H1 (cell line): ENCODE measurements around the gene RAET1G. TPM values are rescaled to one million over a fixed set of nuclear protein-coding genes. Genes with fewer than 3 reads are reported as not detected.
A peak's percentile ranks its signal among the peaks of the same experiment; 100 is the strongest.

ENCODE experiments used
- CTCF ChIA-PET: fragments of 300-600 bp; sonication (Branson Sonifier 250); formaldehyde crosslinking; loops from one replicate; lab custom pipeline; 2021; ENCODE audit not compliant: partially characterized antibody; lab: Charles Lee
- POLR2A ChIA-PET: fragments of 300-600 bp; sonication (Branson Sonifier 250); formaldehyde crosslinking; loops from one replicate; lab custom pipeline; 2021; ENCODE audit warnings: inconsistent platforms; ENCODE audit not compliant: partially characterized antibody; lab: Charles Lee
- DNase-seq, 2 experiments: peaks; one replicate each; pipeline versions ENCODE4 v3.0.0 to v3.0.0-alpha.2; 2010 to 2022; ENCODE audit warnings: low spot score in 2 of 2, low read depth in 1 of 2, mixed read lengths in 1 of 2
- FAIRE-seq: peaks from 2 replicates; lab custom pipeline; 2011; peaks lifted over from hg19 to GRCh38; lab: Jason Lieb, UNC
- H2AFZ ChIP-seq: 2 replicates; pipeline ENCODE4 v1.8.1; 2012; ENCODE audit warnings: low read length, inconsistent platforms
- H2AK5ac ChIP-seq: 2 replicates; pipeline ENCODE4 v1.6.1; 2013; ENCODE audit warnings: low read depth, low read length
- H2BK120ac ChIP-seq: replicated peaks from 2 replicates; pipeline ENCODE3; 2013; ENCODE audit warnings: low read depth, low read length, inconsistent platforms
- H2BK12ac ChIP-seq: 2 replicates; pipeline ENCODE4 v1.6.1; 2013; ENCODE audit warnings: low read depth, low read length
- H2BK15ac ChIP-seq: 2 replicates; pipeline ENCODE4 v1.6.1; 2013; ENCODE audit warnings: low read length
- H2BK20ac ChIP-seq: 2 replicates; pipeline ENCODE4 v1.6.1; 2013; ENCODE audit warnings: low read length
- H2BK5ac ChIP-seq: 2 replicates; pipeline ENCODE4 v1.6.1; 2013; ENCODE audit warnings: low read depth, low read length
- H3K14ac ChIP-seq: 2 replicates; pipeline ENCODE4 v1.6.1; 2013; ENCODE audit warnings: inconsistent platforms; ENCODE audit not compliant: insufficient read length
- H3K18ac ChIP-seq: 2 replicates; pipeline ENCODE4 v1.6.1; 2013; ENCODE audit warnings: low read length; ENCODE audit errors: extremely low read depth
- H3K23ac ChIP-seq: 2 replicates; pipeline ENCODE4 v1.6.1; 2013; ENCODE audit warnings: inconsistent platforms; ENCODE audit not compliant: insufficient read length
- H3K23me2 ChIP-seq: 2 replicates; pipeline ENCODE4 v1.6.1; 2013; ENCODE audit warnings: low read depth, low read length
- H3K27ac ChIP-seq: 2 replicates; pipeline ENCODE4 v1.6.1; 2011; ENCODE audit warnings: low read depth, low read length, inconsistent platforms
- H3K27me3 ChIP-seq, 4 experiments: replicated peaks in 1 of 4; 1 replicate in 1 of 4; 2 replicates in 3 of 4; pipeline versions ENCODE4 v1.6.1 to v1.8.1; 2011 to 2013; ENCODE audit warnings: low read length in 3 of 4, mild to moderate bottlenecking in 3 of 4, inconsistent platforms in 2 of 4, mixed read lengths in 2 of 4, moderate library complexity in 1 of 4; ENCODE audit not compliant: control insufficient read depth in 3 of 4, insufficient read depth in 3 of 4; ENCODE audit errors: extremely low read depth in 1 of 4
- H3K36me3 ChIP-seq, 4 experiments: 2 replicates each; pipeline versions ENCODE4 v1.6.1 to v1.8.1; 2011 to 2013; ENCODE audit warnings: mild to moderate bottlenecking in 4 of 4, low read length in 3 of 4, moderate library complexity in 2 of 4, control low read depth in 1 of 4, inconsistent platforms in 1 of 4; ENCODE audit not compliant: insufficient read depth in 4 of 4, control insufficient read depth in 2 of 4
- H3K4ac ChIP-seq: replicated peaks from 2 replicates; pipeline ENCODE3; 2013; ENCODE audit warnings: low read length, low read depth, mixed read lengths, inconsistent platforms; ENCODE audit not compliant: insufficient read length
- H3K4me1 ChIP-seq, 4 experiments: replicated peaks in 1 of 4; 1 replicate in 1 of 4; 2 replicates in 3 of 4; pipeline versions ENCODE4 v1.6.1 to v1.8.1; 2011 to 2013; ENCODE audit warnings: low read length in 3 of 4, inconsistent platforms in 2 of 4, mixed read lengths in 1 of 4; ENCODE audit not compliant: insufficient read depth in 4 of 4, control insufficient read depth in 3 of 4
- H3K4me2 ChIP-seq, 2 experiments: 2 replicates each; pipeline versions ENCODE4 v1.6.1 to v1.8.1; 2011 to 2013; ENCODE audit warnings: low read depth in 2 of 2, low read length in 2 of 2, control low read depth in 1 of 2, inconsistent platforms in 1 of 2, mild to moderate bottlenecking in 1 of 2; ENCODE audit not compliant: insufficient read depth in 1 of 2
- H3K4me3 ChIP-seq, 4 experiments: fragments of 200-600, 300-600 bp in 1 of 4; sonication (generic), shearing (Covaris generic), sonication (Bioruptor Twin) in 1 of 4; 2 replicates each; pipeline versions ENCODE4 v1.5.1 to v1.8.1; 2011 to 2016; ENCODE audit warnings: low read length in 4 of 4, low read depth in 3 of 4, control low read depth in 2 of 4, inconsistent platforms in 2 of 4, mild to moderate bottlenecking in 2 of 4, mixed read lengths in 1 of 4, moderate library complexity in 1 of 4; ENCODE audit not compliant: insufficient read depth in 2 of 4; ENCODE audit errors: extremely low read depth in 1 of 4
- H3K56ac ChIP-seq: replicated peaks from 2 replicates; pipeline ENCODE3; 2013; ENCODE audit warnings: low read depth, mild to moderate bottlenecking, mixed read lengths, low read length, inconsistent platforms; ENCODE audit not compliant: insufficient read length
- H3K79me1 ChIP-seq: 2 replicates; pipeline ENCODE4 v1.6.1; 2013; ENCODE audit warnings: low read depth, low read length, control low read depth
- H3K79me2 ChIP-seq, 2 experiments: 2 replicates each; pipeline versions ENCODE4 v1.6.1 to v1.8.1; 2012 to 2013; ENCODE audit warnings: low read length in 2 of 2, mild to moderate bottlenecking in 2 of 2, inconsistent platforms in 1 of 2; ENCODE audit not compliant: insufficient read depth in 2 of 2, control insufficient read depth in 1 of 2
- H3K9ac ChIP-seq, 4 experiments: replicated peaks in 1 of 4; 1 replicate in 1 of 4; 2 replicates in 3 of 4; pipeline versions ENCODE4 v1.6.1 to v1.8.1; 2011 to 2013; ENCODE audit warnings: low read depth in 3 of 4, low read length in 3 of 4, control low read depth in 2 of 4, mild to moderate bottlenecking in 2 of 4, moderate library complexity in 2 of 4, inconsistent platforms in 1 of 4; ENCODE audit errors: extremely low read depth in 1 of 4
- H3K9me3 ChIP-seq, 2 experiments: 2 replicates each; pipeline versions ENCODE4 v1.6.1 to v1.8.1; 2012 to 2013; ENCODE audit warnings: mild to moderate bottlenecking in 2 of 2, moderate library complexity in 2 of 2, control low read depth in 1 of 2, inconsistent platforms in 1 of 2, low read depth in 1 of 2, low read length in 1 of 2, mixed read lengths in 1 of 2; ENCODE audit not compliant: insufficient read depth in 2 of 2
- H4K20me1 ChIP-seq, 2 experiments: replicated peaks in 1 of 2; 2 replicates each; pipeline versions ENCODE3 to v1.8.1; 2011 to 2013; ENCODE audit warnings: inconsistent platforms in 2 of 2, low read length in 2 of 2, mild to moderate bottlenecking in 1 of 2; ENCODE audit not compliant: insufficient read depth in 2 of 2, control insufficient read depth in 1 of 2
- H4K5ac ChIP-seq: 2 replicates; pipeline ENCODE4 v1.6.1; 2013; ENCODE audit warnings: low read length, low read depth, mixed read lengths, inconsistent platforms; ENCODE audit not compliant: insufficient read length
- H4K8ac ChIP-seq: 2 replicates; pipeline ENCODE4 v1.8.0; 2013; ENCODE audit warnings: mild to moderate bottlenecking, moderate library complexity, low read length, inconsistent platforms; ENCODE audit not compliant: insufficient read depth; ENCODE audit errors: extremely low read depth
- H4K91ac ChIP-seq: replicated peaks from 2 replicates; pipeline ENCODE3; 2013; ENCODE audit warnings: low read length, mixed read lengths, inconsistent platforms; ENCODE audit not compliant: insufficient read length
- BCL11A ChIP-seq, 2 experiments: IDR thresholded peaks; one replicate each; pipeline ENCODE4 v1.6.1; 2011; ENCODE audit warnings: low read depth in 2 of 2, low read length in 2 of 2, mild to moderate bottlenecking in 2 of 2
- BRCA1 ChIP-seq: IDR thresholded peaks from 2 replicates; pipeline ENCODE4 v1.6.1; 2012; ENCODE audit warnings: low read depth, low read length, improper control_type of control experiment
- CBX5 ChIP-seq: fragments of 300-800, 300-1000 bp; sonication (generic); IDR thresholded peaks from 2 replicates; pipeline ENCODE4 v1.7.1; 2016; ENCODE audit warnings: antibody characterized with exemption, low read length, low read depth
- JUN ChIP-seq: IDR thresholded peaks from 2 replicates; pipeline ENCODE4 v1.6.1; 2011; ENCODE audit warnings: low read depth, mild to moderate bottlenecking, improper control_type of control experiment, low read length
- KDM4A ChIP-seq: IDR thresholded peaks from one replicate; pipeline ENCODE4 v1.7.1; 2012; ENCODE audit warnings: low read depth, mild to moderate bottlenecking, moderate library complexity, low read length, inconsistent platforms; ENCODE audit not compliant: severe bottlenecking
- RXRA ChIP-seq: IDR thresholded peaks from 2 replicates; pipeline ENCODE4 v1.6.1; 2011; ENCODE audit warnings: low read depth, mild to moderate bottlenecking, low read length, moderate library complexity; ENCODE audit not compliant: insufficient read depth
- SIX5 ChIP-seq: IDR thresholded peaks from 2 replicates; pipeline ENCODE4 v1.6.1; 2011; ENCODE audit warnings: mild to moderate bottlenecking, low read depth, low read length
- SP4 ChIP-seq: IDR thresholded peaks from 2 replicates; pipeline ENCODE4 v1.6.1; 2012; ENCODE audit warnings: low read length, inconsistent platforms
- TCF12 ChIP-seq: IDR thresholded peaks from 2 replicates; pipeline ENCODE4 v1.6.1; 2011; ENCODE audit warnings: low read depth, mild to moderate bottlenecking, low read length
- WGBS, 2 experiments: shearing (Covaris generic) in 1 of 2; methylation state at CpG; one replicate each; pipeline versions ENCODE4 v1.1.6 to v1.1.7; 2013 to 2015; ENCODE audit warnings: low lambda C conversion rate in 2 of 2, mixed read lengths in 2 of 2, inconsistent platforms in 1 of 2, low coverage in 1 of 2, missing lambda C conversion rate in 1 of 2; ENCODE audit not compliant: insufficient replicate concordance in 2 of 2, insufficient coverage in 1 of 2, insufficient read length in 1 of 2; ENCODE audit errors: extremely low coverage in 1 of 2, missing lambda C conversion rate in 1 of 2; 5-methylcytosine and 5-hydroxymethylcytosine counted together
- polyA plus RNA-seq, 7 experiments: library from polyadenylated mRNA; depleted of rRNA in 3 of 7; stranded (reverse) in 5 of 7; unstranded in 2 of 7; fragments of >200 nt in 5 of 7; fragments of 200-250 nt in 2 of 7; gene quantifications; 1 replicate in 5 of 7; 2 replicates in 1 of 7; 4 replicates in 1 of 7; pipeline versions ENCODE4 v1.2.1 to v1.2.3, GENCODE V29; 2011 to 2013; ENCODE audit warnings: missing spikeins in 2 of 7, mixed read lengths in 2 of 7
- total RNA-seq: library from RNA; stranded (reverse); fragmentation: NEBNext Ultra II Directional; extraction: Animal tissue kit (Norgen Biotek cat#: 25700); gene quantifications from 2 replicates; pipeline ENCODE4 v1.2.1, GENCODE V29; 2021

Gene RAET1G
- total and polyA plus RNA-seq, 2 of the 8 experiments (the other 6 are each of a cell fraction or from before 2014, with no cell fraction given): 0.08 TPM; not detected in 1

- Histone ChIP-seq H3K23ac (no peak overlapping the region), H2BK20ac (no peak overlapping the region), H3K27ac (no peak overlapping the region), H3K36me3 (no peaks in the 10 kb centered on the region), H3K9ac (no peak overlapping the region), H3K4me2 (no peak overlapping the region), H2AK5ac (0 out of 2 replicates have a peak overlapping the region, but pooled peaks have one; percentile 1), H3K14ac (no peak overlapping the region), H3K9me3 (no peaks in the 10 kb centered on the region), H3K23me2 (peaks cover 2% of the 10 kb centered on the region; the same call in 1 of the 2 replicates), H3K27me3 (no peaks in the 10 kb centered on the region), H3K56ac (no peak overlapping the region), H3K79me1 (no peaks in the 10 kb centered on the region), H4K8ac (no peak overlapping the region), H3K4ac (no peak overlapping the region), H2BK12ac (peak overlapping the region; percentile 63), H4K91ac (no peak overlapping the region), H4K20me1 (no peaks in the 10 kb centered on the region), H3K18ac (no peak overlapping the region), H3K4me1 (peaks cover 0 to 8% (median under 1%) of the 10 kb centered on the region in 4 experiments; a peak in 3 of 7 replicates), H2BK120ac (no peak overlapping the region), H3K79me2 (no peaks in the 10 kb centered on the region), H2BK5ac (0 out of 2 replicates have a peak overlapping the region, but pooled peaks have one; percentile 73), H3K4me3 (no peak overlapping the region), H2AFZ (no peak overlapping the region)
- CTCF ChIA-PET: interaction anchor here (1.1 to 2.9 kb wide), 10 partner anchors 9 to 81 kb away, joined by 3 to 11 read pairs (median 5); no protein-coding TSS in a partner anchor
- POLR2A ChIA-PET: interaction anchor here (1.1 kb wide), 1 partner anchor 12 kb away, joined by 3 read pairs; no protein-coding TSS in a partner anchor
- 85% methylated on average over 10 of the region's 10 CpGs; no CpG with 5 or more reads in 1 of the 2 experiments for WGBS, 2 experiments
- DNase-seq (no peak), FAIRE-seq (no peak)
- TF ChIP-seq BCL11A (IDR thresholded peaks at IDR 0.05; ENCODE audit: low read depth in 2 of 2, low read length in 2 of 2): no peak
- no peak for TF ChIP-seq RXRA
- TF ChIP-seq BRCA1: no peak
- TF ChIP-seq JUN: no peak
- no peak for TF ChIP-seq TCF12
- TF ChIP-seq SIX5: no peak
- TF ChIP-seq SP4: no peak
- no peak for TF ChIP-seq CBX5
- no peak for TF ChIP-seq KDM4A
- TF ChIP-seq, all 59 proteins: peak for 0
- Histone ChIP-seq H2BK15ac (no peak overlapping the region), H4K5ac (no peak overlapping the region)
Observed at GRCh38 chr6:149869275-149869892, 53.5 kb downstream of the RAET1G start.
